ENCODE data around the gene RMDN2. TPM values are rescaled to one million over a fixed set of nuclear protein-coding genes. Genes with fewer than 3 reads are reported as not detected.

The RMDN2 gene
- total RNA-seq, 1 experiment from 2014 or later, result 3.0 TPM

DNA sequence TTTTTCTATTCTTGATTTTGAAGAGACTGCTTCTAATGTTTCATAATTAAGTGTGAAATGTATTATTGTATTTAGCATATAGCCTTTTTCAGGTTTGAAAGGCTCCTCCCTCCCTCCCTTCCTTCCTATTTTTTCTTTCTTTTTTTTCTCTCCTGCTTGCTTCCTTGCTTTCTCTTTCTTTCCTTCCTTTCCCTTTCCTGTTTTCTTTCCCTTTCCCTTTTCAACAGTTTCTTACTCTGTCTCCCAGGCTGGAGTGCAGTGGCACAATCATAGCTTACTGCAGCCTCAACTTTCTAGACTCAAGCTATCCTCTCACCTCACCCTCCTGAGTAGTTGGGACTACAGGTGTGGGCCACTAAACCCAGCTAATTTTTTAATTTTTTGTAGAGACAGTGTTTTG lies 44.6 kb downstream of the RMDN2 start:
- ChIA-PET CTCF (no interaction called here), POLR2A (no interaction called here)
- DNase-seq (ENCODE audit: low spot score), result no peak
- H3K27ac Mint-ChIP-seq, result no peak overlapping the region
- no peak overlapping the region for H3K4me3 Mint-ChIP-seq
- ATAC-seq, result no peak
- no peak for TF ChIP-seq NR2C2 (CRISPR knock-in tag; IDR thresholded peaks at IDR 0.05)
- TF ChIP-seq, protein P1, sequence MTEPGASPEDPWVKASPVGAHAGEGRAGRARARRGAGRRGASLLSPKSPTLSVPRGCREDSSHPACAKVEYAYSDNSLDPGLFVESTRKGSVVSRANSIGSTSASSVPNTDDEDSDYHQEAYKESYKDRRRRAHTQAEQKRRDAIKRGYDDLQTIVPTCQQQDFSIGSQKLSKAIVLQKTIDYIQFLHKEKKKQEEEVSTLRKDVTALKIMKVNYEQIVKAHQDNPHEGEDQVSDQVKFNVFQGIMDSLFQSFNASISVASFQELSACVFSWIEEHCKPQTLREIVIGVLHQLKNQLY (CRISPR knock-in tag; IDR thresholded peaks at IDR 0.05), result no peak
- no peak for TF ChIP-seq ZNF138 (CRISPR knock-in tag; conservative IDR thresholded peaks at IDR 0.05)
- no peak for TF ChIP-seq ZNF396 (CRISPR knock-in tag; IDR thresholded peaks at IDR 0.05; ENCODE audit: borderline replicate concordance)
- TF ChIP-seq, protein P2, sequence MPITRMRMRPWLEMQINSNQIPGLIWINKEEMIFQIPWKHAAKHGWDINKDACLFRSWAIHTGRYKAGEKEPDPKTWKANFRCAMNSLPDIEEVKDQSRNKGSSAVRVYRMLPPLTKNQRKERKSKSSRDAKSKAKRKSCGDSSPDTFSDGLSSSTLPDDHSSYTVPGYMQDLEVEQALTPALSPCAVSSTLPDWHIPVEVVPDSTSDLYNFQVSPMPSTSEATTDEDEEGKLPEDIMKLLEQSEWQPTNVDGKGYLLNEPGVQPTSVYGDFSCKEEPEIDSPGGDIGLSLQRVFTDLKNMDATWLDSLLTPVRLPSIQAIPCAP (CRISPR knock-in tag; IDR thresholded peaks at IDR 0.05), result no peak
- no peak for TF ChIP-seq ZNF423 (CRISPR knock-in tag; IDR thresholded peaks at IDR 0.05)
- TF ChIP-seq, protein P3, sequence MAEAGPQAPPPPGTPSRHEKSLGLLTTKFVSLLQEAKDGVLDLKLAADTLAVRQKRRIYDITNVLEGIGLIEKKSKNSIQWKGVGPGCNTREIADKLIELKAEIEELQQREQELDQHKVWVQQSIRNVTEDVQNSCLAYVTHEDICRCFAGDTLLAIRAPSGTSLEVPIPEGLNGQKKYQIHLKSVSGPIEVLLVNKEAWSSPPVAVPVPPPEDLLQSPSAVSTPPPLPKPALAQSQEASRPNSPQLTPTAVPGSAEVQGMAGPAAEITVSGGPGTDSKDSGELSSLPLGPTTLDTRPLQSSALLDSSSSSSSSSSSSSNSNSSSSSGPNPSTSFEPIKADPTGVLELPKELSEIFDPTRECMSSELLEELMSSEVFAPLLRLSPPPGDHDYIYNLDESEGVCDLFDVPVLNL (CRISPR knock-in tag; IDR thresholded peaks at IDR 0.05; ENCODE audit: borderline replicate concordance, low read depth), result no peak
- no peak for TF ChIP-seq NFE2L1 (CRISPR knock-in tag; IDR thresholded peaks at IDR 0.05)
- TF ChIP-seq, protein P4, sequence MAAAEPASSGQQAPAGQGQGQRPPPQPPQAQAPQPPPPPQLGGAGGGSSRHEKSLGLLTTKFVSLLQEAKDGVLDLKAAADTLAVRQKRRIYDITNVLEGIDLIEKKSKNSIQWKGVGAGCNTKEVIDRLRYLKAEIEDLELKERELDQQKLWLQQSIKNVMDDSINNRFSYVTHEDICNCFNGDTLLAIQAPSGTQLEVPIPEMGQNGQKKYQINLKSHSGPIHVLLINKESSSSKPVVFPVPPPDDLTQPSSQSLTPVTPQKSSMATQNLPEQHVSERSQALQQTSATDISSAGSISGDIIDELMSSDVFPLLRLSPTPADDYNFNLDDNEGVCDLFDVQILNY (CRISPR knock-in tag; IDR thresholded peaks at IDR 0.05), result no peak
- TF ChIP-seq ZNF232 (CRISPR knock-in tag; IDR thresholded peaks at IDR 0.05), result no peak
- no peak for TF ChIP-seq SOX15 (CRISPR knock-in tag; IDR thresholded peaks at IDR 0.05)
- TF ChIP-seq, protein P5, sequence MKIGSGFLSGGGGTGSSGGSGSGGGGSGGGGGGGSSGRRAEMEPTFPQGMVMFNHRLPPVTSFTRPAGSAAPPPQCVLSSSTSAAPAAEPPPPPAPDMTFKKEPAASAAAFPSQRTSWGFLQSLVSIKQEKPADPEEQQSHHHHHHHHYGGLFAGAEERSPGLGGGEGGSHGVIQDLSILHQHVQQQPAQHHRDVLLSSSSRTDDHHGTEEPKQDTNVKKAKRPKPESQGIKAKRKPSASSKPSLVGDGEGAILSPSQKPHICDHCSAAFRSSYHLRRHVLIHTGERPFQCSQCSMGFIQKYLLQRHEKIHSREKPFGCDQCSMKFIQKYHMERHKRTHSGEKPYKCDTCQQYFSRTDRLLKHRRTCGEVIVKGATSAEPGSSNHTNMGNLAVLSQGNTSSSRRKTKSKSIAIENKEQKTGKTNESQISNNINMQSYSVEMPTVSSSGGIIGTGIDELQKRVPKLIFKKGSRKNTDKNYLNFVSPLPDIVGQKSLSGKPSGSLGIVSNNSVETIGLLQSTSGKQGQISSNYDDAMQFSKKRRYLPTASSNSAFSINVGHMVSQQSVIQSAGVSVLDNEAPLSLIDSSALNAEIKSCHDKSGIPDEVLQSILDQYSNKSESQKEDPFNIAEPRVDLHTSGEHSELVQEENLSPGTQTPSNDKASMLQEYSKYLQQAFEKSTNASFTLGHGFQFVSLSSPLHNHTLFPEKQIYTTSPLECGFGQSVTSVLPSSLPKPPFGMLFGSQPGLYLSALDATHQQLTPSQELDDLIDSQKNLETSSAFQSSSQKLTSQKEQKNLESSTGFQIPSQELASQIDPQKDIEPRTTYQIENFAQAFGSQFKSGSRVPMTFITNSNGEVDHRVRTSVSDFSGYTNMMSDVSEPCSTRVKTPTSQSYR (CRISPR knock-in tag; IDR thresholded peaks at IDR 0.05), result no peak
- TF ChIP-seq, protein P6, sequence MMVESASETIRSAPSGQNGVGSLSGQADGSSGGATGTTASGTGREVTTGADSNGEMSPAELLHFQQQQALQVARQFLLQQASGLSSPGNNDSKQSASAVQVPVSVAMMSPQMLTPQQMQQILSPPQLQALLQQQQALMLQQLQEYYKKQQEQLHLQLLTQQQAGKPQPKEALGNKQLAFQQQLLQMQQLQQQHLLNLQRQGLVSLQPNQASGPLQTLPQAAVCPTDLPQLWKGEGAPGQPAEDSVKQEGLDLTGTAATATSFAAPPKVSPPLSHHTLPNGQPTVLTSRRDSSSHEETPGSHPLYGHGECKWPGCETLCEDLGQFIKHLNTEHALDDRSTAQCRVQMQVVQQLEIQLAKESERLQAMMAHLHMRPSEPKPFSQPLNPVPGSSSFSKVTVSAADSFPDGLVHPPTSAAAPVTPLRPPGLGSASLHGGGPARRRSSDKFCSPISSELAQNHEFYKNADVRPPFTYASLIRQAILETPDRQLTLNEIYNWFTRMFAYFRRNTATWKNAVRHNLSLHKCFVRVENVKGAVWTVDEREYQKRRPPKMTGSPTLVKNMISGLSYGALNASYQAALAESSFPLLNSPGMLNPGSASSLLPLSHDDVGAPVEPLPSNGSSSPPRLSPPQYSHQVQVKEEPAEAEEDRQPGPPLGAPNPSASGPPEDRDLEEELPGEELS (CRISPR knock-in tag; IDR thresholded peaks at IDR 0.05), result no peak
- TF ChIP-seq, protein P7, sequence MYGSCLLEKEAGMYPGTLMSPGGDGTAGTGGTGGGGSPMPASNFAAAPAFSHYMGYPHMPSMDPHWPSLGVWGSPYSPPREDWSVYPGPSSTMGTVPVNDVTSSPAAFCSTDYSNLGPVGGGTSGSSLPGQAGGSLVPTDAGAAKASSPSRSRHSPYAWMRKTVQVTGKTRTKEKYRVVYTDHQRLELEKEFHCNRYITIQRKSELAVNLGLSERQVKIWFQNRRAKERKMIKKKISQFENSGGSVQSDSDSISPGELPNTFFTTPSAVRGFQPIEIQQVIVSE (CRISPR knock-in tag; IDR thresholded peaks at IDR 0.05; ENCODE audit: borderline replicate concordance), result no peak
- H3K27me3 Mint-ChIP-seq (ENCODE audit: low read depth), result no peaks in the 10 kb centered on the region; the same call in none of the 2 replicates
- peaks cover 12% of the 10 kb centered on the region for H3K36me3 Mint-ChIP-seq
- H3K9me3 Mint-ChIP-seq, result peaks cover 20% of the 10 kb centered on the region
- H3K4me1 Mint-ChIP-seq, result peaks cover 12% of the 10 kb centered on the region

DNA sequence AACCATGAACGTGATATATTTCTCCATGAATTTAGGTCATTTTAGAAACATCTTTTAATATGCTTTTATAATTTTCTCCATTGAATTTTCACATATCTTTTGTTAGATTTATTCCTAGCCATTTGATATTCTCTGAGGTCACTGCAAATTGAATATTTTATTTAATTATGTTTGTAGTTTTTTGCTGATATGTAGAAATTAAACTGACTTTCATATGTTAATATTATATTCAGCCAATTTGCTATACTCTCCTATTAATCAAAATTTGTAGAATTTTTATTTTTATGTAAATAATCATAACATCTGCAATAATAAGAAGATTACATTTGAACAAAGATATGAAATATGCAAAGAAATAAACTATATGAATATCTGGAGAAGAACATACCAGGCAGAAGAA lies 46.9 kb downstream of the RMDN2 start:
- CTCF ChIA-PET, result no interaction called here
- no peak for ATAC-seq
- Mint-ChIP-seq H3K27me3 (ENCODE audit: low read depth) (no peaks in the 10 kb centered on the region; the same call in 1 of the 2 replicates), H3K36me3 (peaks cover 9% of the 10 kb centered on the region), H3K9me3 (peaks cover 7% of the 10 kb centered on the region), H3K4me3 (no peak overlapping the region), H3K27ac (no peak overlapping the region), H3K4me1 (peaks cover 17% of the 10 kb centered on the region)
- DNase-seq (ENCODE audit: low spot score), result no peak
- TF ChIP-seq, protein P8, sequence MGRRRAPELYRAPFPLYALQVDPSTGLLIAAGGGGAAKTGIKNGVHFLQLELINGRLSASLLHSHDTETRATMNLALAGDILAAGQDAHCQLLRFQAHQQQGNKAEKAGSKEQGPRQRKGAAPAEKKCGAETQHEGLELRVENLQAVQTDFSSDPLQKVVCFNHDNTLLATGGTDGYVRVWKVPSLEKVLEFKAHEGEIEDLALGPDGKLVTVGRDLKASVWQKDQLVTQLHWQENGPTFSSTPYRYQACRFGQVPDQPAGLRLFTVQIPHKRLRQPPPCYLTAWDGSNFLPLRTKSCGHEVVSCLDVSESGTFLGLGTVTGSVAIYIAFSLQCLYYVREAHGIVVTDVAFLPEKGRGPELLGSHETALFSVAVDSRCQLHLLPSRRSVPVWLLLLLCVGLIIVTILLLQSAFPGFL (CRISPR knock-in tag; IDR thresholded peaks at IDR 0.05; ENCODE audit: borderline replicate concordance), result no peak
- TF ChIP-seq ZNF138 (CRISPR knock-in tag; conservative IDR thresholded peaks at IDR 0.05), result no peak
- TF ChIP-seq, protein P9, sequence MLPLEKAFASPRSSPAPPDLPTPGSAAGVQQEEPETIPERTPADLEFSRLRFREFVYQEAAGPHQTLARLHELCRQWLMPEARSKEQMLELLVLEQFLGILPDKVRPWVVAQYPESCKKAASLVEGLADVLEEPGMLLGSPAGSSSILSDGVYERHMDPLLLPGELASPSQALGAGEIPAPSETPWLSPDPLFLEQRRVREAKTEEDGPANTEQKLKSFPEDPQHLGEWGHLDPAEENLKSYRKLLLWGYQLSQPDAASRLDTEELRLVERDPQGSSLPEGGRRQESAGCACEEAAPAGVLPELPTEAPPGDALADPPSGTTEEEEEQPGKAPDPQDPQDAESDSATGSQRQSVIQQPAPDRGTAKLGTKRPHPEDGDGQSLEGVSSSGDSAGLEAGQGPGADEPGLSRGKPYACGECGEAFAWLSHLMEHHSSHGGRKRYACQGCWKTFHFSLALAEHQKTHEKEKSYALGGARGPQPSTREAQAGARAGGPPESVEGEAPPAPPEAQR (CRISPR knock-in tag; IDR thresholded peaks at IDR 0.05), result no peak
- POLR2A ChIA-PET, result no interaction called here
